ENCODE data around the gene PABPN1L. TPM values are rescaled to one million over a fixed set of nuclear protein-coding genes. Genes with fewer than 3 reads are reported as not detected.

The PABPN1L gene
- total and polyA plus RNA-seq, 2 of the 13 experiments (the other 11 are each of a cell fraction or from before 2014, with no cell fraction given): not detected

GRCh38 chr16:88880226-88881006, 14.0 kb upstream of the PABPN1L start:
- H3K9ac ChIP-seq (ENCODE audit: insufficient read depth, low read depth, low read length): no peak overlapping the region
- TF ChIP-seq ZNF407 (CRISPR knock-in tag; IDR thresholded peaks at IDR 0.05; ENCODE audit: not compliant biosample characterization) (no peak), ZNF768 (CRISPR knock-in tag; IDR thresholded peaks at IDR 0.05) (0 out of 2 replicates have a peak, but pooled peaks have one; percentile 20), ZNF891 (CRISPR knock-in tag; IDR thresholded peaks at IDR 0.05) (no peak), BRD4 (CRISPR knock-in tag; IDR thresholded peaks at IDR 0.05) (peak; percentile 66; the same call in 1 of the 2 replicates), NCOR1 (IDR thresholded peaks at IDR 0.05; ENCODE audit: borderline replicate concordance, low read length) (no peak), ZNF121 (CRISPR knock-in tag; IDR thresholded peaks at IDR 0.05) (no peak), ZSCAN22 (CRISPR knock-in tag; IDR thresholded peaks at IDR 0.05) (no peak), NR2F1 (CRISPR knock-in tag; IDR thresholded peaks at IDR 0.05) (no peak), ZNF589 (CRISPR knock-in tag; conservative IDR thresholded peaks at IDR 0.05) (no peak), MTF1 (CRISPR knock-in tag; IDR thresholded peaks at IDR 0.05) (no peak), ZNF703 (CRISPR knock-in tag; IDR thresholded peaks at IDR 0.05; ENCODE audit: borderline replicate concordance) (no peak), MAFG (CRISPR knock-in tag; IDR thresholded peaks at IDR 0.05) (0 out of 2 replicates have a peak, but pooled peaks have one; percentile 16)
- TF ChIP-seq, protein P1, sequence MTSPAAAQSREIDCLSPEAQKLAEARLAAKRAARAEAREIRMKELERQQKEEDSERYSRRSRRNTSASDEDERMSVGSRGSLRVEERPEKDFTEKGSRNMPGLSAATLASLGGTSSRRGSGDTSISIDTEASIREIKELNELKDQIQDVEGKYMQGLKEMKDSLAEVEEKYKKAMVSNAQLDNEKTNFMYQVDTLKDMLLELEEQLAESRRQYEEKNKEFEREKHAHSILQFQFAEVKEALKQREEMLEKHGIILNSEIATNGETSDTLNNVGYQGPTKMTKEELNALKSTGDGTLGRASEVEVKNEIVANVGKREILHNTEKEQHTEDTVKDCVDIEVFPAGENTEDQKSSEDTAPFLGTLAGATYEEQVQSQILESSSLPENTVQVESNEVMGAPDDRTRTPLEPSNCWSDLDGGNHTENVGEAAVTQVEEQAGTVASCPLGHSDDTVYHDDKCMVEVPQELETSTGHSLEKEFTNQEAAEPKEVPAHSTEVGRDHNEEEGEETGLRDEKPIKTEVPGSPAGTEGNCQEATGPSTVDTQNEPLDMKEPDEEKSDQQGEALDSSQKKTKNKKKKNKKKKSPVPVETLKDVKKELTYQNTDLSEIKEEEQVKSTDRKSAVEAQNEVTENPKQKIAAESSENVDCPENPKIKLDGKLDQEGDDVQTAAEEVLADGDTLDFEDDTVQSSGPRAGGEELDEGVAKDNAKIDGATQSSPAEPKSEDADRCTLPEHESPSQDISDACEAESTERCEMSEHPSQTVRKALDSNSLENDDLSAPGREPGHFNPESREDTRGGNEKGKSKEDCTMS (CRISPR knock-in tag; conservative IDR thresholded peaks at IDR 0.05): no peak

More at GRCh38 chr16:88880226-88881006, 14.0 kb upstream of the PABPN1L start:
- whole genome bisulfite sequencing (ENCODE audit: low lambda C conversion rate): 2% methylated on average over 6 of the region's 36 CpGs
- Histone ChIP-seq H3K27me3 (ENCODE audit: control insufficient read depth in 1 of 2, insufficient read depth in 2 of 2, low read length in 2 of 2) (peaks cover 34 to 96% of the 10 kb centered on the region in 2 experiments; a peak in 4 of 5 replicates), H3K36me3 (replicated peaks in 1 of 2; ENCODE audit: control insufficient read depth in 1 of 2, insufficient read depth in 2 of 2, low read length in 2 of 2) (no peaks in the 10 kb centered on the region), H3K9me3 (ENCODE audit: low read length) (no peaks in the 10 kb centered on the region), H4K20me1 (ENCODE audit: insufficient read depth, low read length) (peaks cover 3% of the 10 kb centered on the region; the same call in 1 of the 2 replicates), H3K4me3 (replicated peaks in 1 of 3; ENCODE audit: insufficient read depth in 1 of 3, low read depth in 2 of 3, low read length in 3 of 3) (peak overlapping the region in 1 of 3 experiments; percentile 56; a peak in 2 of 6 replicates), H3K79me2 (ENCODE audit: insufficient read depth, low read length) (no peaks in the 10 kb centered on the region), H3K27ac (ENCODE audit: extremely low read length, insufficient read depth, low read length) (no peak overlapping the region), H2AFZ (ENCODE audit: low read length) (no peak overlapping the region), H3K4me2 (ENCODE audit: low read depth, low read length) (peak overlapping the region; percentile 48), H3K4me1 (ENCODE audit: insufficient read depth, low read length) (peaks cover 24% of the 10 kb centered on the region)
- ATAC-seq (peak; percentile 33), DNase-seq (ENCODE audit: low spot score) (no peak), FAIRE-seq (no peak)
- intact Hi-C loops (cut with micrococcal nuclease; ENCODE audit: unreplicated experiment): no loop called here
- in situ Hi-C loops (cut with HindIII; ENCODE audit: extremely low pct_ligation_motif_present, low pct_unique_long_range_greater_than_20kb): no loop called here
- BruUV-seq (replicated peaks): no TSS peak
- POLR2A ChIA-PET: interaction anchor here (1.4 kb wide), 1 partner anchor 24 kb away, joined by 5 read pairs; the partner anchor contains the start of genes GALNS and TRAPPC2L
- CTCF ChIA-PET (ENCODE audit: low intra/inter-chr PET ratio, low total read pairs): no interaction called here

Measured in HepG2 (cell line).